HG02973 (cell line): ENCODE results near the gene LUM.

Experiments used
- ATAC-seq: cut with Tn5 transposase; IDR thresholded peaks from one replicate; pipeline ENCODE4 v1.9.1; 2021; ENCODE audit warnings: moderate library complexity; ENCODE audit not compliant: unreplicated experiment

LUM gene, protein sequence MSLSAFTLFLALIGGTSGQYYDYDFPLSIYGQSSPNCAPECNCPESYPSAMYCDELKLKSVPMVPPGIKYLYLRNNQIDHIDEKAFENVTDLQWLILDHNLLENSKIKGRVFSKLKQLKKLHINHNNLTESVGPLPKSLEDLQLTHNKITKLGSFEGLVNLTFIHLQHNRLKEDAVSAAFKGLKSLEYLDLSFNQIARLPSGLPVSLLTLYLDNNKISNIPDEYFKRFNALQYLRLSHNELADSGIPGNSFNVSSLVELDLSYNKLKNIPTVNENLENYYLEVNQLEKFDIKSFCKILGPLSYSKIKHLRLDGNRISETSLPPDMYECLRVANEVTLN

GRCh38 chr12:91111366-91112325, at the start of gene LUM:
Gene LUM, minus strand, starts transcription at chr12:91111494. Its CDS starts 2,515 bp downstream, at chr12:91108979.
- no peak for ATAC-seq

DNA sequence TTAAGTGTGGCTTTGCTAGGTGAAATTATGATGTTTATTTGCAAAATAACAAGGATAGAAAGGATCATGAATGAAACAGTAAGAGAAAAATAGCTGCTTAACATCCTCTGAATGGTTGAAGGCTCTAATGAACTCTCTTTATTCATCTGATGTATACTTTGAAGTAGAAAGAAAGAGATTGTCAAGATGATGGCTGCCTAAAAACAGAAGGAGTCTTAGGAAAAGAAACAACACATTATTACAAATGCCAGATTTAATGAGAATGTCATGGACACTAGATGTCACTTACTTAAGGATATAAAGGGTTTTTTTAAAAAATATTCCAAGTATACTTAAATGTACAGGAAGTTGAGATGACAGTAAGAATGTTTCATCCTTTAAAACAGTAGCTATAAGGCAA, 49.7 kb upstream of the LUM start:
- no peak for ATAC-seq

DNA sequence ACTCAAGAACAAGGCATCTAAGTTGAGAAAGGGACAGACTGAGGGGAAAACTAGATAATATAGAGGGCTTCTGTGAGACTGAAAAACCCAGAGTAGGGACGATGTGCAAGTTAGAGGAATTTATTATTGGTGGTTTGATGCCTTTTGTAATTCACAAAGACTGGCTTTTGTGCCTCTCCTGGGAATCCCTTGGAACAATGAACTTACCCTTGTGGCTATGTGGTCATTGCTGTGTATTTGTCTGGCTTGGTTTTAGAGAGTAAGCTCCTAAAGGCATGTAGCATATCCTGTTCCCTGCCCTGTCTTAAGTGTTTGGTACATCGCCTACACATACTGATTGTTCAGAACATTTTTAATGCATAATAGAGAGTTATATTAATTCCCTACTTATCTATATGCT, 44.7 kb upstream of the LUM start:
- ATAC-seq: no peak

- ATAC-seq: no peak
Measured at GRCh38 chr12:91154131-91154530, 42.8 kb upstream of the LUM start.

GRCh38 chr12:91144053-91144452, 32.8 kb upstream of the LUM start:
- no peak for ATAC-seq

- no peak for ATAC-seq
Measured at GRCh38 chr12:91143206-91143605, 31.9 kb upstream of the LUM start.

GRCh38 chr12:91142221-91142631, 30.9 kb upstream of the LUM start:
- ATAC-seq: no peak

- no peak for ATAC-seq
Measured at GRCh38 chr12:91140026-91140931, 29.0 kb upstream of the LUM start.

DNA sequence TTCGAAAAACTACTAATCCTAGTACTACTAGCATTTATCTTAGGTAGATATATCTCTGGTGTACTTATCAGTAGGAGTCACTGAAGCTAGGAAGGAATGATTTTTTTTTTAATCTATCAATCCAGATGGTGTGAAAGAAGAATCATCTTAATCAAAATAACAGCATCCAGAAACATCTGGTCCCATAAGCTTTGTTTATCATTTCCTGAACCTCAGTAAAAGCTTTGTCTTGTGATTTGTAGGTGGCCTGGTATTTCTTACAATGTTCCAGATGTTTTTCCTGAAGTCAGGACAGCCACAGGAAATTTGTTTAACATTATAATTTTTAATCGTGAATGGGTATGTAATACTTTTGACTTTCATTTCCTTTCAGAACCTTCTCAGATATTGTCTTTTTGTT, 28.0 kb upstream of the LUM start:
- no peak for ATAC-seq

- no peak for ATAC-seq
Measured at GRCh38 chr12:91138337-91138920, 27.1 kb upstream of the LUM start.

DNA sequence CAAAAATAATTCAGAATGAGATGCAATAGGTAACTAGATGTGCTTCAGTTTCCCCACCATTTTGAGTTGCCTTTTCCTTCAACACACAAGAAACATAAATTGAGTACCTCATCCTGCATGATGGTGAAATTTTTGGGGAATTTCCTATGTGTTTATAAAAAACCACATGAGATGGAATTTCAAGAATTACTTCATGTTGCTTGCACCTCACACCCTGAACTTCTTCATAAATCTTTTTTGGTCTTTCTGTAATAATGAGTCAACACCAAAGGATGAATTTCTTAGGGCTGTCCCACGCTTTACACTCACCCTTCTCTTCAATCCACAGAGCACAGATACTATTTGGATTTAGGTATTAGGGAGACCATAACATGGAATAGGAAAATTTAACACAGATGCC, 22.6 kb upstream of the LUM start:
- no peak for ATAC-seq

DNA sequence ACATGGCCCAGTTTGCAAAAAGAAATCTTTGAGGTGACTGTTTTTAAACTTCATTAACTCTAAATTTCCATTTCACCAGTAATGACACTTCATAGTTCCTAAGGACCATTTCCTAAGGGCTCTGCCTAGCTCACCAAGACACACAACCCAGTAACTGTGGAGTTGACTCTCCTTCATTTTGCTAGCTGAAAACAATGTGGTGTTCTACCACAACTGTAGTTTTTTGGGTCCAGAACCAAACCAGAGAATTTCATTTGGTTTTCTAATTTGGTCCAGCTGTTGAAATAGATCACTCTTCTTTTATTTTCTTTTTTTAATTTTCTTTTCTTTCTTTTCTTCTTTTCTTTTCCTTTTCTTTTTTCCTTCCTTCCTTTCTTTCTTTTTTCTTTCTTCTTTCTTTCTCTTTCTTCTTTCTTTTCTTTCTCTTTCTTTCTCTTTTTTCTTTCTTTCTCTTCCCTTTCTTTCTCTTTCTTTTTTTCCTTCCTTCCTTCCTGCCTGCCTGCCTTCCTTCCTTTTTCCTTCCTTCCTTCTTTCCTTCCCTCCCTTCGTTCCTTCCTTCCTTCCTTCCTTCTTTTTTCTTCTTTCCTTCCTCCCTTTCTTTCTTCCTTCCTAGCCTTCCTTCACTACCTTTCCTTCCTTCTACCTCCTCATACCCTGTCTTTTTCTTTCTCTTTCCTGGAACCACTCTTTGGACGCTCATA, 18.5 kb upstream of the LUM start:
- no peak for ATAC-seq

- no peak for ATAC-seq
Measured at GRCh38 chr12:91127751-91128150, 16.5 kb upstream of the LUM start.

GRCh38 chr12:91127306-91127705, 16.0 kb upstream of the LUM start:
- ATAC-seq: no peak

GRCh38 chr12:91126516-91126915, 15.2 kb upstream of the LUM start:
- ATAC-seq: no peak

DNA sequence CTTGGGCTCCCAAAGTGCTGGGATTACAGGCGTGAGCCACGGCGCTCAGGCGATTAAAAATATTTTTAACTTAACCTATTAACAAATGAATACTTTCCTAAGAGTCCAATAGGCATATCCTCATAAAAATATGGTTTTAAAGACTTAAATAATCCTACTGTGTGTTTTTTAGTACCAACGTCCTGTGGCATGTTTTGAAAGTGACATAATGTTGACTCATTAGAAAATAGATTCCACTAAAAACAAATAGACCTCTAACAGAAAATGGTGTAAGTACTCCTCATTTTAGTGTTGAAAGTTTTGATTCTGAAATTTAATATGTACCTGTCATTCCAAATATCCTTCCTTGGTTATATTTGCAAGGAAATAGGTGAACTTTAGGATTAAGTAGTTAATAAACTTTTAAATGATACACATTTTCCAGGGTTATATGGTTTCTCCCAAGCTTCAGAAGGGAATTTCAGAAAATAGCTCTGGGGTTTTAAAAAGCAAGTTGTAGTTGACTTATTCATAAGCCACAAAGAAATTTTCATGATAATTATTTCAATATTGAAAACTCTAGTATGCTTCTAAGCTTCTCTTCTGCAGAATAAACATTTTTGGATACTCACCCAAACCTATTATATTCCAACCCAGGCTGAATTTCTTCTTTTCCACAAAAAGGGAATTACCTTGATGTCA, 12.1 kb upstream of the LUM start:
- ATAC-seq: no peak

- no peak for ATAC-seq
Measured at GRCh38 chr12:91120781-91121180, 9.5 kb upstream of the LUM start.

GRCh38 chr12:91119089-91119488, 7.8 kb upstream of the LUM start:
- no peak for ATAC-seq

DNA sequence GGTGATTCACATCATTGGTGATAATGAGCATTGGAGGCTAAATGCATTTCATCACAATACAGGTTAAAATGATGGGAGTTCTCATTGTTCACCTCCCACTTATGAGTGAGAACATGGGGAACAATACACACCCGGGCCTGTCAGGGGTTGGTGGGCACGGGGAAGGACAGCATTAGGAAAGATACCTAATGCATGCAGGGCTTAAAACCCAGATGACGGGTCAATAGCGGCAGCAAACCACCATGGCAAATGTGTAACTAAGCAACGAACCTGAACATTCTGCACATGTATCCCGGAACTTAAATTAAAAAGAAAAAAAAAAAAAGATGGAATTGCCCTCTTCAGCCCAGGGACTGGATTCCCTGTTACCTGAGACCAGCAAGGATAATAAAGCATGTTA, 2.3 kb upstream of the LUM start:
- ATAC-seq: no peak
